ENCODE data around the gene CORO1C. TPM values are rescaled to one million over a fixed set of nuclear protein-coding genes. Genes with fewer than 3 reads are reported as not detected.

Gene CORO1C
- total RNA-seq, 1 experiment from 2014 or later = 195 TPM

DNA sequence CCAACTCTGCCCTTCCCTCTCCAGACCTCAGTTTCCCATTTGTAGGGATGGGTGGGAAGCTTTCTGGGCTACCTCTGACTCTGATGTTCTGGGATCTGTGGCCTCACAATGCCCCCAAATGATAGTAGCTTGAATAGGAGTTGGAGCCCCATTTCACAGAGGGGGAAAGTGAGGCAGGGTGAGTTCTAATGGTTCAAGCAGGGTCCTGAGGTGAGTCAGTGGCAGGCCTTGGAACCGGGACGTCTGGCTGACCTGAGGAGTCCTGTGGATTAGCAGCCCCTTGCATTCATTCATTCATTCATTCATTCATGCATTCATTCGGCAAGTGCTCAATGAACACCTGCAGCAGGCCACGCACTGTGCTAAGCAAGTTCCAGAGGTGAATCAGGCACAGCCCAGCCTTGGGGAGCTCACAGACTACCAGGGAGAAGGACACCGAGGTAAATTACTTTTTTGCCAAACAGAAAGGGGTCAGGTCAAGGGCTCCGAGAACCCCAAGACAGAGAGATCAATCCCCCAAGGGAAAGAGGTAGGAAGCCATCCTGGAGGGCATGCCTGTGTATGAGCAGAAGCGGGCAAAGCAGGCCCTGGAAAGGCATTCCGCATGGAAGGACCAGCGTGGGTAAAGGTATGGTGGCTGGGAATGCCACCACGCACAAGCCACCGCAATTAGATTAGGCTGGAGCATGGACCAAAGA lies 132.6 kb downstream of the CORO1C start:
- no peak overlapping the region for H3K27ac Mint-ChIP-seq (ENCODE audit: unreplicated experiment)
- Histone ChIP-seq H3K36me3 (ENCODE audit: control insufficient read depth, insufficient read depth, low read length) (no peaks in the 10 kb centered on the region), H3K9me3 (no peaks in the 10 kb centered on the region), H3K27me3 (replicated peaks; ENCODE audit: control insufficient read depth, insufficient read depth, low read length) (no peaks in the 10 kb centered on the region), H3K4me1 (no peaks in the 10 kb centered on the region), H3K4me3 (ENCODE audit: low read depth, low read length) (no peak overlapping the region)
- H3K4me3 Mint-ChIP-seq (ENCODE audit: unreplicated experiment) = no peak overlapping the region
- TF ChIP-seq, protein P1, sequence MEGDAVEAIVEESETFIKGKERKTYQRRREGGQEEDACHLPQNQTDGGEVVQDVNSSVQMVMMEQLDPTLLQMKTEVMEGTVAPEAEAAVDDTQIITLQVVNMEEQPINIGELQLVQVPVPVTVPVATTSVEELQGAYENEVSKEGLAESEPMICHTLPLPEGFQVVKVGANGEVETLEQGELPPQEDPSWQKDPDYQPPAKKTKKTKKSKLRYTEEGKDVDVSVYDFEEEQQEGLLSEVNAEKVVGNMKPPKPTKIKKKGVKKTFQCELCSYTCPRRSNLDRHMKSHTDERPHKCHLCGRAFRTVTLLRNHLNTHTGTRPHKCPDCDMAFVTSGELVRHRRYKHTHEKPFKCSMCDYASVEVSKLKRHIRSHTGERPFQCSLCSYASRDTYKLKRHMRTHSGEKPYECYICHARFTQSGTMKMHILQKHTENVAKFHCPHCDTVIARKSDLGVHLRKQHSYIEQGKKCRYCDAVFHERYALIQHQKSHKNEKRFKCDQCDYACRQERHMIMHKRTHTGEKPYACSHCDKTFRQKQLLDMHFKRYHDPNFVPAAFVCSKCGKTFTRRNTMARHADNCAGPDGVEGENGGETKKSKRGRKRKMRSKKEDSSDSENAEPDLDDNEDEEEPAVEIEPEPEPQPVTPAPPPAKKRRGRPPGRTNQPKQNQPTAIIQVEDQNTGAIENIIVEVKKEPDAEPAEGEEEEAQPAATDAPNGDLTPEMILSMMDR (IDR thresholded peaks at IDR 0.05; ENCODE audit: insufficient read depth in 1 of 2, low read depth in 1 of 2, low read length in 1 of 2, severe bottlenecking in 1 of 2, unreplicated experiment in 1 of 2) = no peak
- intact Hi-C loops (cut with micrococcal nuclease; ENCODE audit: unreplicated experiment) = no loop called here
- ChIA-PET CTCF (no interaction called here), POLR2A (no interaction called here)
- H3K4me1 Mint-ChIP-seq (ENCODE audit: low read depth, unreplicated experiment) = no peaks in the 10 kb centered on the region
- H3K9me3 Mint-ChIP-seq (ENCODE audit: unreplicated experiment) = no peaks in the 10 kb centered on the region
- no peaks in the 10 kb centered on the region for H3K27me3 Mint-ChIP-seq (ENCODE audit: insufficient read depth, unreplicated experiment)
- BruUV-seq (replicated peaks) = no TSS peak
- no peak for DNase-seq
- H3K36me3 Mint-ChIP-seq (ENCODE audit: insufficient read depth, unreplicated experiment) = no peaks in the 10 kb centered on the region

DNA sequence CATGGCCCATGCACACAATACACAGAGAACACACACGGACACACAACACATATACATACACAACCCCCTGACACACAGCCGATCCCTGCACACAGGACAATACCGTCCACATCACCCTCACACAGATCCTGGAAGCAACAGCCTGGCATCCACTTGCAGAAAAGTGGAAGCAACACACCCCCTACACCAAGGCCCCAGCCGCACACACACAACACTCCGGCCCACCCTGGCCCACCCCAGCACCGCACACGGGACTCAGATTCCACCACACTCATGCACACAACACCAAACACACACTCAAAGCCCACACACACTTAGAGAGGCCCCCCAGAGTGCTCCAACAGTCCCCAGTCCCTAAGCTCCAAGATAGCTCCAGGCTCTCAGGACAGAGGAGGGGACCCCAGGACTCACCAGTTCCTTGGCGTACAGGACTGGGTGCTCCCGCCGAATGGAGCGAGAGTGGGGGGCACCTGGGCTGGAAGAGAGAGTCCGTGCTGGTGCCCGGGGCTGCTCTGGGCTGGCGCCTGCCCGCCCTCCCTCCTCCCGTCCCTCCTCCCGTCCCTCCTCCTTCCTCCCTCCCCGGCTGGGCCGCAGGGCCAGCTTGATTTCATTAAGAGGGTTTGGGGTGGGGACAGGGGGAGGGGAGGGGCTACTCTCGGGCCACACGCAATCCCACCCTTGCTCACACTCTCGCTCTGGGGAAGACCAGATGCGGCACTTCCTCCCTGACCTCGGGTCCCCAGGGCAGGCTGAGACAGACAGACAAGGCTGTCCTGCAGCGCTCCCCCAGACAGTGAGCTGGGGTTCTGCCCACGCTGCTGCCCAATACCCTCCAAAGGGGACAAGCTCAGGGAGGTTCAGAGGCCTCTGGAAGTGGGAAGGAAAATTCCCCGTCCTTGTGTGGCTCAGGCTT lies 133.5 kb downstream of the CORO1C start, which contains the start of gene TMEM119:
TMEM119 (minus strand) TSS at position 526 of the 913 bp plus-strand sequence. CDS start 5,701 bp downstream, outside the sequence.
- BruUV-seq (replicated peaks) = no TSS peak

More for the DNA sequence above, 133.5 kb downstream of the CORO1C start, which contains the start of gene TMEM119:
- Mint-ChIP-seq H3K27ac (ENCODE audit: unreplicated experiment) (no peak within 1 kb of the TSS), H3K27me3 (ENCODE audit: insufficient read depth, unreplicated experiment) (no peaks in the 10 kb centered on the region), H3K4me1 (ENCODE audit: low read depth, unreplicated experiment) (no peaks in the 10 kb centered on the region), H3K36me3 (ENCODE audit: insufficient read depth, unreplicated experiment) (no peaks in the 10 kb centered on the region), H3K4me3 (ENCODE audit: unreplicated experiment) (no peak within 1 kb of the TSS), H3K9me3 (ENCODE audit: unreplicated experiment) (no peaks in the 10 kb centered on the region)
- ChIA-PET POLR2A (no interaction called here), CTCF (no interaction called here)
- no peak for DNase-seq
- no peaks in the 10 kb centered on the region for H3K36me3 ChIP-seq (ENCODE audit: control insufficient read depth, insufficient read depth, low read length)
- intact Hi-C loops (cut with micrococcal nuclease; ENCODE audit: unreplicated experiment) = no loop called here
- no peak within 1 kb of the TSS for H3K4me3 ChIP-seq (ENCODE audit: low read depth, low read length)
- no peaks in the 10 kb centered on the region for H3K9me3 ChIP-seq
- TF ChIP-seq, protein P1 (IDR thresholded peaks at IDR 0.05; ENCODE audit: insufficient read depth in 1 of 2, low read depth in 1 of 2, low read length in 1 of 2, severe bottlenecking in 1 of 2, unreplicated experiment in 1 of 2) = no peak
- no peaks in the 10 kb centered on the region for H3K27me3 ChIP-seq (replicated peaks; ENCODE audit: control insufficient read depth, insufficient read depth, low read length)
- H3K4me1 ChIP-seq = no peaks in the 10 kb centered on the region

Data from Caco-2 (cell line).